ENCODE data around the gene RFPL3.

DNA sequence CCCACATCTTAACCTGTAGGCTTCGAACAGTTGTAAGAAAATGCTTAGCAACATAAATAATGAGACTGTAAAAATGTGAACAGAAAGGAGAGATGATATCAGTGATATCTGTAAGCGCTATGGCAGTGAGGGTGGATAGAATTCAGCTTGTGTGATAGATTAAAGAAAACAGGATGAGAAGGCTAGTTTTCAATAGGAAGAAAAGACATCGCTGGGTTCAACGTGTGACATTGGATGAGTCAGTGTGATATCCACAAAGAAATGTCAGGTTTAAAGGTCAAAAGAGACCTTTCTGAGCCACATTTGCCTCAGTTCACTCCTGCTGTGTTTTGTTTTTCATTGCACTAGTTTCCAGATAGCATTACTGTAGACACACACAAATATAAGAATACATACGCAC is 13.7 kb upstream of the RFPL3 start:
- no peak for TF ChIP-seq TCF4 (CRISPR knock-in tag; IDR thresholded peaks at IDR 0.05; ENCODE audit: borderline replicate concordance)
- TF ChIP-seq, protein P1, sequence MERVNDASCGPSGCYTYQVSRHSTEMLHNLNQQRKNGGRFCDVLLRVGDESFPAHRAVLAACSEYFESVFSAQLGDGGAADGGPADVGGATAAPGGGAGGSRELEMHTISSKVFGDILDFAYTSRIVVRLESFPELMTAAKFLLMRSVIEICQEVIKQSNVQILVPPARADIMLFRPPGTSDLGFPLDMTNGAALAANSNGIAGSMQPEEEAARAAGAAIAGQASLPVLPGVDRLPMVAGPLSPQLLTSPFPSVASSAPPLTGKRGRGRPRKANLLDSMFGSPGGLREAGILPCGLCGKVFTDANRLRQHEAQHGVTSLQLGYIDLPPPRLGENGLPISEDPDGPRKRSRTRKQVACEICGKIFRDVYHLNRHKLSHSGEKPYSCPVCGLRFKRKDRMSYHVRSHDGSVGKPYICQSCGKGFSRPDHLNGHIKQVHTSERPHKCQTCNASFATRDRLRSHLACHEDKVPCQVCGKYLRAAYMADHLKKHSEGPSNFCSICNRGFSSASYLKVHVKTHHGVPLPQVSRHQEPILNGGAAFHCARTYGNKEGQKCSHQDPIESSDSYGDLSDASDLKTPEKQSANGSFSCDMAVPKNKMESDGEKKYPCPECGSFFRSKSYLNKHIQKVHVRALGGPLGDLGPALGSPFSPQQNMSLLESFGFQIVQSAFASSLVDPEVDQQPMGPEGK (CRISPR knock-in tag; IDR thresholded peaks at IDR 0.05; ENCODE audit: borderline replicate concordance), result no peak
- no peak for TF ChIP-seq SNAI2 (CRISPR knock-in tag; IDR thresholded peaks at IDR 0.05)
- TF ChIP-seq ZFP3 (CRISPR knock-in tag; IDR thresholded peaks at IDR 0.05), result no peak
- TF ChIP-seq, protein P2, sequence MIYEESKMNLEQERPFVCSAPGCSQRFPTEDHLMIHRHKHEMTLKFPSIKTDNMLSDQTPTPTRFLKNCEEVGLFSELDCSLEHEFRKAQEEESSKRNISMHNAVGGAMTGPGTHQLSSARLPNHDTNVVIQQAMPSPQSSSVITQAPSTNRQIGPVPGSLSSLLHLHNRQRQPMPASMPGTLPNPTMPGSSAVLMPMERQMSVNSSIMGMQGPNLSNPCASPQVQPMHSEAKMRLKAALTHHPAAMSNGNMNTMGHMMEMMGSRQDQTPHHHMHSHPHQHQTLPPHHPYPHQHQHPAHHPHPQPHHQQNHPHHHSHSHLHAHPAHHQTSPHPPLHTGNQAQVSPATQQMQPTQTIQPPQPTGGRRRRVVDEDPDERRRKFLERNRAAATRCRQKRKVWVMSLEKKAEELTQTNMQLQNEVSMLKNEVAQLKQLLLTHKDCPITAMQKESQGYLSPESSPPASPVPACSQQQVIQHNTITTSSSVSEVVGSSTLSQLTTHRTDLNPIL (CRISPR knock-in tag; IDR thresholded peaks at IDR 0.05; ENCODE audit: low read depth), result no peak
- no peak for TF ChIP-seq ZFP30 (CRISPR knock-in tag; IDR thresholded peaks at IDR 0.05)
- no peak for TF ChIP-seq ZNF565 (CRISPR knock-in tag; conservative IDR thresholded peaks at IDR 0.05; ENCODE audit: low read depth)
- TF ChIP-seq, protein P3, sequence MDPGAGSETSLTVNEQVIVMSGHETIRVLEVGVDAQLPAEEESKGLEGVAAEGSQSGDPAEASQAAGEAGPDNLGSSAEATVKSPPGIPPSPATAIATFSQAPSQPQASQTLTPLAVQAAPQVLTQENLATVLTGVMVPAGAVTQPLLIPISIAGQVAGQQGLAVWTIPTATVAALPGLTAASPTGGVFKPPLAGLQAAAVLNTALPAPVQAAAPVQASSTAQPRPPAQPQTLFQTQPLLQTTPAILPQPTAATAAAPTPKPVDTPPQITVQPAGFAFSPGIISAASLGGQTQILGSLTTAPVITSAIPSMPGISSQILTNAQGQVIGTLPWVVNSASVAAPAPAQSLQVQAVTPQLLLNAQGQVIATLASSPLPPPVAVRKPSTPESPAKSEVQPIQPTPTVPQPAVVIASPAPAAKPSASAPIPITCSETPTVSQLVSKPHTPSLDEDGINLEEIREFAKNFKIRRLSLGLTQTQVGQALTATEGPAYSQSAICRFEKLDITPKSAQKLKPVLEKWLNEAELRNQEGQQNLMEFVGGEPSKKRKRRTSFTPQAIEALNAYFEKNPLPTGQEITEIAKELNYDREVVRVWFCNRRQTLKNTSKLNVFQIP (CRISPR knock-in tag; IDR thresholded peaks at IDR 0.05; ENCODE audit: borderline replicate concordance, low read depth), result no peak
- TF ChIP-seq BACH2 (CRISPR knock-in tag; IDR thresholded peaks at IDR 0.05; ENCODE audit: borderline replicate concordance), result no peak

Data from SK-N-SH treated with all-trans-retinoic acid at 6 μM for 48 hours (cell line).